ENCODE data around the gene CIRBP.
A peak's percentile ranks its signal among the peaks of the same experiment; 100 is the strongest.

The CIRBP gene

DNA sequence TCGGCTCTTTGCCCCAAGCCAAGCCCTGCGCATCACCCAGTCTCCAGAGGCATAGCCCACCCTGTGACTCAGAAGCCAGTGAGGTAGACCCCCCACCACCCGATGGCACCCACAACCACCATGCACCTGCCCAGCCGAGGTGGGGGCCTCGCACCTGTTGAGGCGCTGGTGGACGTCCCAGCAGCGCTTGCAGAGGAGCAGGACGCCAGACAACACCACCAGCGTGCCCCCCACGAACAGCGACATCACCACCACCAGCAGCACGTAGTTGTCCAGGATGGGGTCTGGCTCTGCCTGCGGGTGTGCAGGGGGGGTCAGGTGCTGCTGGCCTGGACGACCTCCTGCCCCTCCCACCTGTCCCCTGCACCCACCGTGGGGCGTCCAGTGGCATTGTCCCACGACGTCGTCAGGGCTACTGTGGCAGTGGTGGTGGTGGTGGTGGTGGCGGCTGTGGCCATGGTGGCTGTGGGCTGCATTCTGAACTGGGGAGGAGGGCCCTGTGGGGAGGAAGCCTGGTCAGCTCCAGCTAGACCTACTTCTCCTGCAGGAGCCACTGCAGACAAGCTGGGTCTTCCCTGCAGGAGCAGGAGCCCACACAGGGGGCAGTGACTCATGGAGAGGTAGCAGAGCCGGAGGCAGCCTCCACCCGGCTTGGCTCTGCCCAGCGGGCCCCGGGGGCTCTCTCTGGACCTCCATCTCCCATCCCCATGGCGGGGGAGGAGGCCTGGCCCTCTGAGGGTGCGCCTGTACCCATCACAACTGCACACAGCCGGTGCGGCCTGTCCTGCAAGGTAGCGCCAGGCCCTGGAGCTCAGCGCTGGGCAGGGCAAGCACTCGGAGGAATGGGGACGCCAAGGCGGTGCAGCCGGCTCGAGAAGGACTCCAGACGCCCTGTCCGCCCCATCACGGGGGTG is 33.2 kb upstream of the CIRBP start:
- TF ChIP-seq POLR2A (IDR thresholded peaks at IDR 0.05; ENCODE audit: low read length) (no peak), GATA1 (IDR thresholded peaks at IDR 0.05; ENCODE audit: low read depth, low read length) (no peak)
- DNase-seq = no peak

- DNase-seq = no peak
- TF ChIP-seq POLR2A (IDR thresholded peaks at IDR 0.05; ENCODE audit: low read length) (no peak), GATA1 (IDR thresholded peaks at IDR 0.05; ENCODE audit: low read depth, low read length) (no peak)
Observed at GRCh38 chr19:1236576-1236975, 32.6 kb upstream of the CIRBP start.

DNA sequence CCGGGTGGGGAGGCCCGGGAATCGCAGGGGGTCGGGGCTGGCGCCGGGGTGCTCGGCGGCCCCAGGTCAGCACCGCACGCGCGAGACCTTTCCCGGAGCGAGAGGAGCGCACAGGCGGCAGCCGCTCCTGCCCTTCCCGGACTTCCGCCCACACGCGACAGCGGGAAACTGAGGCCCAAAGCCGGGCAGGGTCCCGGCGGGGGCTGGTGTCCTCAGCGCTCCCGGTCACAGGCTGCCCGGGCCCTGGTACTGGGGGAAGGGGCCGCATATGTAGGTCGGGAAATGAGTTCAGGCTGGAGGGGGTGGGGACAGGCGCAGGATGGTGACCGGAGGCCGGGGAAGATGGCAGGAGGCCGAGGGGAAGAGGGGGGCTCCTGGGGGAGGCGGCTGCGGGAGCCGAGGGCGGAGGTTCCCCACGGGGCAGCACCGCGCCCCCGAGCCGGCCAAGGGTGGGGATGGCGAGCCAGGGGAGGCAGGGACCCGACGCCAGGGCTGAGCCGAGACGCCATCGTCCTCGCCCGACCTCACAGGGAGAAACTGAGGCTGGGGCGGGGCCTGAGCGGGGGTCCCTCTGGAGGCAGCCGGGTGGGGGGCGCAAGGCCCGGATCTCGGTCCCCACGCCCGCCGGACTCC is 32.0 kb upstream of the CIRBP start:
- DNase-seq = peak; percentile 40 to 58
- TF ChIP-seq GATA1 (IDR thresholded peaks at IDR 0.05; ENCODE audit: low read depth, low read length) = no peak
- no peak for TF ChIP-seq POLR2A (IDR thresholded peaks at IDR 0.05; ENCODE audit: low read length)

GRCh38 chr19:1237754-1238368 is 31.3 kb upstream of the CIRBP start, which contains the start of gene CBARP:
Gene CBARP (minus strand): TSS chr19:1238005. CDS start chr19:1236100, 1,905 bp downstream.
- DNase-seq = peak; percentile 60 to 74
- TF ChIP-seq GATA1 (IDR thresholded peaks at IDR 0.05; ENCODE audit: low read depth, low read length) (no peak), POLR2A (IDR thresholded peaks at IDR 0.05; ENCODE audit: low read length) (no peak)

GRCh38 chr19:1238369-1239303 is 30.5 kb upstream of the CIRBP start:
- TF ChIP-seq GATA1 (IDR thresholded peaks at IDR 0.05; ENCODE audit: low read depth, low read length) = no peak
- no peak for TF ChIP-seq POLR2A (IDR thresholded peaks at IDR 0.05; ENCODE audit: low read length)

DNA sequence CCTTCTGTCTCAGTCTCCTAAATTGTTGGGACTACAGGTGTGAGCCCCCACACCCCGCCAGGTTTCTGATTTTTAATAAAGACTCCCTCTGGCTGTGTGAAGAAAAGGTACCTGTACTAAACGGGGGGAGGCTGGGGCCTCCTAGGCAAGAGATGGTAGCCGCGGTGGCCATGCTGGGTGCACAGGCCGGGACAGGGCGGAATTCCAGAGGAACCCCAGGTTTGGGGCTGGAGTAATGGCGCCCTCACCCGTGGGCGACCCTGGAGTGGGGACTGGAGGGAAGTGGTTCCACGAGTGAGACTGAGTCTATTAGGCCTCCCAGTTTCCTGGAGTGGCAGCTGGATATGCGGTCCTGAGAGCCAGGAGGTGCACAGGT is 29.7 kb upstream of the CIRBP start:
- DNase-seq = no peak
- TF ChIP-seq GATA1 (IDR thresholded peaks at IDR 0.05; ENCODE audit: low read depth, low read length) (no peak), POLR2A (IDR thresholded peaks at IDR 0.05; ENCODE audit: low read length) (no peak)

More at GRCh38 chr19:1238369-1239303, 30.5 kb upstream of the CIRBP start:
- DNase-seq = no peak

DNA sequence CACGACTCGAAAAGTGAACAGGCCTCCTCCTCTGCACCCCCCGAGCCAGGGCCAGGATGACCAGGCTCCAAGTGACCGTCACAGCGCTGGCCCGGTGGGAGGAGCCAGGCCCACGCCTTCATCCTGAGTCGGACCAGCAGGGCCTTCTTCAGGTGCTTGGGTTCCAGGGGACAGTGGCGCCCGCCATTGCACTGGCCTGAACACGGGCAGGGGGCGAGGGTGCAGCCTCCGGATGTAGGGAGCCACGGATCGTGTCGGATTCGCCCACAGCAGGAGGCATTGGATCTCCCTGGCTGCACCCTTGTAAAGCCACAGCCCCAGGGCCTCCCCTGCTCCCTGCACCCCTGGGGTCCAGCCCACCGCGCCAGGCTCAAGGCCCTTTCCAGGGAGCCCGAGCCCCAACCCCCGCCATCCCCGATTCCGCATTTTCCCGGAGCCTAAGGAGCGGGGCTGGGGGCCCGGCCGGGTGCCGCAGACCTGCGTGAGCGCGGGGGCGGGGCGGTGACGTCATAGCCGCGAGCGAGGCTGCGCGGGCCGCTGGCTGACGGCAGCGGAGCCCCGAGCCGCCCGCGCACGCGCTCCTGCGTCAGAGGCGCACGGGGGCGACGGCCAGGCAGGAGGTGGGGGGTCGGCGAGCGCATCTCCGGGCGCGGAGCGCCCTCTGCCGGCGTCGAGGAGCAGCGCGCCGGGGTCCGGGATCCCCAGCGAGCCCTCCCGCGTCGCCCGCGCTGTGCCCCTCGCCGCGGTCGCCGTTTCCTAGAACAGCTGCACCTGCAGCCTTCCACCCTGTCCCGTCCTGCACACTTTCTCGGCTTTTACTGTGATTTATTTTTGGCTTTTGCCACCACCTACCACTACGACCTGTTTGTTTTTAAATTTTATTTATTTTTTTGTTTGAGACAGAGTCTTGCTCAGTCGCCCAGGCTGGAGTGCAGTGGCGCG is 29.1 kb upstream of the CIRBP start:
- peak; percentile 95 to 96 for DNase-seq
- TF ChIP-seq GATA1 (IDR thresholded peaks at IDR 0.05; ENCODE audit: low read depth, low read length) = no peak
- no peak for TF ChIP-seq POLR2A (IDR thresholded peaks at IDR 0.05; ENCODE audit: low read length)

DNA sequence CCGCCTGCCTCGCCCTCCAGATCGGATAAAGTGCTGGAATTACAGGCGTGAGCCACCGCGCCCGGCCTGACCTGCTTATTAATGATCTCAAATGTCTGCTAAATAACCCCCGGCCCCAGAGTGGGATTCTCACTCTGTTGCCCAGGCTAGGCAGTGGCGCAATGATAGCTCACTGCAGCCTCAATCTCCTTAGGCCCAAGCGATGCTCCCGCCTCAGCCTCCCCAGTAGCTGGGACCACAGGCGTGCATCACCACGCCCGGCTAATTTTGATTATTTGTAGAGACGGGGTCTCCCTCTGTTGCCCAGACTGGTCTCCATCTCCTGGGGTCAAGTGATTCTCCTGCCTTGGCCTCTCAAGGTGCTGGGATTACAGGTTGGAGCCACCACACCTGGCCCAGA is 28.2 kb upstream of the CIRBP start:
- TF ChIP-seq GATA1 (IDR thresholded peaks at IDR 0.05; ENCODE audit: low read depth, low read length) = no peak
- TF ChIP-seq POLR2A (IDR thresholded peaks at IDR 0.05; ENCODE audit: low read length) = no peak
- DNase-seq = no peak

- no peak for TF ChIP-seq GATA1 (IDR thresholded peaks at IDR 0.05; ENCODE audit: low read depth, low read length)
- peak; percentile 72 for TF ChIP-seq POLR2A (IDR thresholded peaks at IDR 0.05; ENCODE audit: low read length)
- DNase-seq = peak; percentile 98
Observed at GRCh38 chr19:1241417-1242095, 27.6 kb upstream of the CIRBP start, which contains the start of gene ATP5F1D. Gene ATP5F1D (plus strand): TSS chr19:1241751. CDS start chr19:1241851, 100 bp downstream.

- DNase-seq = peak; percentile 86 to 92
- TF ChIP-seq GATA1 (IDR thresholded peaks at IDR 0.05; ENCODE audit: low read depth, low read length) (no peak), POLR2A (IDR thresholded peaks at IDR 0.05; ENCODE audit: low read length) (no peak)
Observed at GRCh38 chr19:1243768-1244692, 25.1 kb upstream of the CIRBP start.
